Lower lobe of right lung (tissue), 2 donors: ENCODE data around the gene CFAP100. TPM values are rescaled to one million over a fixed set of nuclear protein-coding genes. Genes with fewer than 3 reads are reported as not detected.

Experiments used
- ATAC-seq, 2 donors: fragments of 200-7000 bp; cut with Tn5 transposase; one replicate each; pipeline ENCODE4 v1.9.1; 2020 to 2022; ENCODE audit warnings: mild to moderate bottlenecking in 2 of 2, moderate library complexity in 2 of 2
- DNase-seq: peaks from one replicate; pipeline ENCODE4 v3.0.0-alpha.2; 2020
- H3K27ac ChIP-seq: fragments of 200-600 bp; one replicate; pipeline ENCODE4 v1.8.0; 2022
- H3K27me3 ChIP-seq: fragments of 200-600 bp; one replicate; pipeline ENCODE4 v1.8.0; 2022; ENCODE audit warnings: low read depth
- H3K36me3 ChIP-seq: fragments of 200-600 bp; one replicate; pipeline ENCODE4 v1.8.0; 2022; ENCODE audit warnings: mild to moderate bottlenecking
- H3K4me1 ChIP-seq: fragments of 200-600 bp; one replicate; pipeline ENCODE4 v1.8.0; 2022
- H3K4me3 ChIP-seq: fragments of 200-600 bp; one replicate; pipeline ENCODE4 v1.8.0; 2022; ENCODE audit warnings: mild to moderate bottlenecking
- H3K9me3 ChIP-seq: fragments of 200-600 bp; one replicate; pipeline ENCODE4 v1.8.0; 2022
- intact Hi-C: fragments of 100-400 bp; cut with DNase I; formaldehyde crosslinking; loops from one replicate; pipeline ENCODE4 v1.11.0; 2022
- total RNA-seq: library from RNA; stranded (reverse); fragmentation: NEBNext Ultra II Directional; extraction: Animal tissue kit (Norgen Biotek cat#: 25700); gene quantifications from one replicate; pipeline ENCODE4 v1.2.1, GENCODE V29; 2021
- TF ChIP-seq, protein P1 (sequence below): fragments of 200-600 bp; IDR thresholded peaks from one replicate; pipeline ENCODE4 v1.8.0; 2022; ENCODE audit warnings: antibody characterized with exemption, mild to moderate bottlenecking
- donor health status: DM: no; HTN: yes; CAD: no; lungs with severe emphysema.

Gene CFAP100
- total RNA-seq, 1 donor from 2014 or later, result 21.5 TPM

DNA sequence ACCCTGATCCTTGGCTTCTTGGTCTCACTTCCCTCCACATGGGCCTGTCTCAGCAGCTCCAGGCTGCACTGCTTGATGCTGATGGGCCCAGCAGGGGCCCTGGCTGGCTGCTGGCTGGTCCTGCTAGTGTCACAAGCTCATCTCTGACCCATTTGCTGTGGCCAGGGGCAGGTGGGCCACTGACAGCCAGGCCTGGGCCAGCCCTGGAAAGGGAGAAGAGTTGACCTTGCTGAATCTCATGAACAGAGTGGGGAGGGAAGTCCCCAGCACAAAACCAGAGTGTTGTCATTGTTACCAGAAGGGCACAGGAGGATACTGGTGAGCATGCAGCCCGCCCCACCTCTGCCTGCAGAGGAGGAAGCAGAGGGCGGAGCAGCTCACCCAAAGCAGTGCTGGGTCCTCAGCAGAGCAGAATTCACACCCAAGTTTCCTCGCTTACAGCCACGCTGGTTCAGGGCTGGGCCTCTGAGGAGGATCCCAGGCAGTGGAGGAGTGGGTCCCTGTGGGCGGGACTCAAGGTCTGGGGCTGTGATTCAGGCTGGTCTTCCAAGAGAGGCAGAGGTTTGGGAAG is 29.9 kb upstream of the CFAP100 start:
- no peak overlapping the region for H3K27ac ChIP-seq
- H3K4me1 ChIP-seq, result no peaks in the 10 kb centered on the region
- peak; percentile 37 for DNase-seq
- ATAC-seq, result no peak
- intact Hi-C loops, result no loop called here
- H3K27me3 ChIP-seq, result peaks cover 11% of the 10 kb centered on the region
- TF ChIP-seq, protein P1, sequence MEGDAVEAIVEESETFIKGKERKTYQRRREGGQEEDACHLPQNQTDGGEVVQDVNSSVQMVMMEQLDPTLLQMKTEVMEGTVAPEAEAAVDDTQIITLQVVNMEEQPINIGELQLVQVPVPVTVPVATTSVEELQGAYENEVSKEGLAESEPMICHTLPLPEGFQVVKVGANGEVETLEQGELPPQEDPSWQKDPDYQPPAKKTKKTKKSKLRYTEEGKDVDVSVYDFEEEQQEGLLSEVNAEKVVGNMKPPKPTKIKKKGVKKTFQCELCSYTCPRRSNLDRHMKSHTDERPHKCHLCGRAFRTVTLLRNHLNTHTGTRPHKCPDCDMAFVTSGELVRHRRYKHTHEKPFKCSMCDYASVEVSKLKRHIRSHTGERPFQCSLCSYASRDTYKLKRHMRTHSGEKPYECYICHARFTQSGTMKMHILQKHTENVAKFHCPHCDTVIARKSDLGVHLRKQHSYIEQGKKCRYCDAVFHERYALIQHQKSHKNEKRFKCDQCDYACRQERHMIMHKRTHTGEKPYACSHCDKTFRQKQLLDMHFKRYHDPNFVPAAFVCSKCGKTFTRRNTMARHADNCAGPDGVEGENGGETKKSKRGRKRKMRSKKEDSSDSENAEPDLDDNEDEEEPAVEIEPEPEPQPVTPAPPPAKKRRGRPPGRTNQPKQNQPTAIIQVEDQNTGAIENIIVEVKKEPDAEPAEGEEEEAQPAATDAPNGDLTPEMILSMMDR, result no peak
- no peak overlapping the region for H3K4me3 ChIP-seq
- no peaks in the 10 kb centered on the region for H3K36me3 ChIP-seq
- H3K9me3 ChIP-seq, result no peaks in the 10 kb centered on the region

DNA sequence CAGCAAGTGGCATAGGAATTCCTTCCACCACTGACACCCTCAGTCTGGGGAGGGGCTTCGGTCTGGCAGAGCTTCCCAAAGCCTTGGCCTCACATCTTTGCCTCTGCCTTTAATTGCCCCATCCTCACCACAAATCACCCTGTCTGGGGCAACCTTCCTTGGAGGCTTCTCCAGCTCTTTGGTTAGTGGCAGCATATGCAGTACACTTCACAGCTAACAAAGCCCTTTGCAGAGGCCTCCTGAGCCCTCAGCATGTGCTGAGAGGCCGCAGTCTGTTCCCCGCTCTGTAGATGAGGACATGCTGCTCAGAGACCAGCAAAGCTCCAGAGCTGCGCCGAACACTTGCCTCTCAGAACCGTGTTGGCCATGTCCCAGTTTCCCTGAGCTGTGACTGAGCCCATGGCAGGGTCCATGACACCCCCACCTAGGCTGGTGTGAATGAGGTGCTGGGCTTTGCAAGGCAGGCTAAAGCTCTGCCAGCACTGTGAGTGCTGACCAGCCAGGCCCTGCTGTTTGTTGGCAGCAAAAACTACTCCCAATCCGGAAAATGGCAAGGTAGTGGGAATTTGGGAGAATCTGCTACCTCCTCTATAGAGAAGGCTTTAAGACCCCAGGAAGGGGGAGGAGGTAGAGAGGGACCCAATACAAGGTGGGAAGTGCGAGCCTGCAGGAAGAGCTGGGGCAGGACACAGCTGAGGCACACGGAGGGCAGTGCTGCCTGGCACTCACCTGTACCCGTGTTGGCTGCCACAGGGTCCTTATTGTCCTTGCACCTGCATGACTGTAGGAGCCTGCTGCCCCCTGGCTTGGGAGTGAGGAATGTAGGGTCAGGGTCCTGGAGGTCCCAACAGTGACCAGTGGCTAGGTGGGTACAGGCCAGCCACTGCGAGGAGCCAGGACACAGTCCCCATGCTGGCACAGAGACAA is 29.1 kb upstream of the CFAP100 start:
- Histone ChIP-seq H3K9me3 (no peaks in the 10 kb centered on the region), H3K4me3 (no peak overlapping the region), H3K36me3 (no peaks in the 10 kb centered on the region), H3K27ac (no peak overlapping the region), H3K4me1 (no peaks in the 10 kb centered on the region), H3K27me3 (peaks cover 3% of the 10 kb centered on the region)
- peak in 1 of 2 donors; percentile 7 for ATAC-seq
- DNase-seq, result peak; percentile 25
- TF ChIP-seq, protein P1, result no peak
- intact Hi-C loops, result no loop called here

DNA sequence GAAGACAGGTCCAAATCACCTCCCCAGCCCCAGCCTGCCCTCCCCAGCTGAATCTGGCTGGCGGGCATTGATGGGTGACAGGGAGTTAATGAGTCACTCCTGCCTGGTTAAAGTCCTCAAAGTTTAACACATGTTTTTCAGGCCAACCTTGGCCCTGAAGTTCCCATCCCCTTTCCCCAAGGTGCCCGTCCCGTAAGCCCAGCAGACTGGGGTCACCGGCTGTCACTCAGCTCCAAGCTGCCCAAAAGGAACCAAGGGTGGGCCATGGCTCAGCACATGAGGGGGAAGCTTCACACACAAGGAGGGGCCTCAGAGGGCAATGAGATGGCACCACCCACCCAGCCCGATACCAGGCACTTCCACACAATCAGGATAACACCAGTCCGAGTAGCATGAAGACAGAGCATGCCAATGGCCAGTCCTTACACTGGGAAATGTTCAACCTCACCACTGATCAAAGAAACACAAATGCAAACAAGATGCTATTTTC is 27.3 kb upstream of the CFAP100 start:
- Histone ChIP-seq H3K4me1 (no peaks in the 10 kb centered on the region), H3K27ac (no peak overlapping the region), H3K9me3 (no peaks in the 10 kb centered on the region), H3K4me3 (no peak overlapping the region), H3K36me3 (no peaks in the 10 kb centered on the region), H3K27me3 (no peaks in the 10 kb centered on the region)
- ATAC-seq (no peak), DNase-seq (no peak)
- TF ChIP-seq, protein P1, result no peak
- intact Hi-C loops, result no loop called here

DNA sequence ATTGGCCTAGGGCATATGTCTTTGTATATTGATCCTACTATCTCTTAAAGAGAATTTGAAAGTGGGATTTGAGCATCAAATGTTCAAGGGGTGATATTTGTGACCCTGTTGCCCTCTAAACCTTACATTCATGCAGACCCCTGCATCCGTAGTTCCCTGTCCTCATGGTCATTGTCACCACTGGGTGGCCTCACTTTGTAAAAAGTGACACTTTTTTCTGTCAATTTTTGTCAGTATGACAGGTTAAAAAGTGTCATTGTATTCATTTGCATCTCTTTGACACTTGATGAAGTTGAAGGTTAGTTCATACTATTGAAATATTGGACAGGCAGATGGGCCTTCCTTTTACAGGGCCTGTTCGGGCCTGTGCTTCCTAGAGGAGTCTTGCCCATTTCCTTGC is 25.2 kb upstream of the CFAP100 start:
- H3K9me3 ChIP-seq, result no peaks in the 10 kb centered on the region
- TF ChIP-seq, protein P1, result no peak
- intact Hi-C loops, result no loop called here
- DNase-seq, result no peak
- no peaks in the 10 kb centered on the region for H3K27me3 ChIP-seq
- no peak overlapping the region for H3K27ac ChIP-seq
- no peak for ATAC-seq
- no peak overlapping the region for H3K4me3 ChIP-seq
- H3K36me3 ChIP-seq, result no peaks in the 10 kb centered on the region
- H3K4me1 ChIP-seq, result peaks cover 12% of the 10 kb centered on the region

DNA sequence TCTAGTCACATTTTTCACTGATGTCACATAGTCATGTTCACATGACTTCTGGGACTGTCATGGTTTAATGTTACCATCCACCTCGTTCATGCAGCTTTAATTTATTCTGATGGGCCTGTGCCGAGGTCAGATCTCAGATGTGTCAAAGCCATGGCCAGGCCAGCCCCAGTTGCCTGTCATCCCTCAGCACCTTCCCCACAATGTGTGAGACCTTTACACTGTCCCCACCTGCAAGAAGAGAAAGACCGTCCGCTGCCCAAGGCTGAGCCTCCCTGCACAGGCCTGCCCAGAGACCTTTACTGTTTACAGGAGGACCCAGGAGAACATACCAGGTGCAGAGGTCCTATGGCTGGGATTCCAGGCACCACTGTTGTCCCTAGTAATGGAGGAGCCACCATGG is 24.7 kb upstream of the CFAP100 start:
- H3K36me3 ChIP-seq, result no peaks in the 10 kb centered on the region
- H3K27me3 ChIP-seq, result no peaks in the 10 kb centered on the region
- DNase-seq (no peak), ATAC-seq (no peak)
- no peaks in the 10 kb centered on the region for H3K9me3 ChIP-seq
- TF ChIP-seq, protein P1, result no peak
- no peak overlapping the region for H3K4me3 ChIP-seq
- intact Hi-C loops, result no loop called here
- H3K4me1 ChIP-seq, result peaks cover 17% of the 10 kb centered on the region
- H3K27ac ChIP-seq, result no peak overlapping the region
